Ishikawa (cell line): ENCODE data around the gene SLC6A19.

ENCODE experiments used
- CEBPB ChIP-seq: IDR thresholded peaks from 2 replicates; pipeline ENCODE4 v1.6.1; 2012
- EP300 ChIP-seq: IDR thresholded peaks from 2 replicates; pipeline ENCODE4 v1.6.1; 2012; ENCODE audit warnings: borderline replicate concordance
- FOXM1 ChIP-seq: IDR thresholded peaks from 2 replicates; pipeline ENCODE4 v1.6.1; 2012; ENCODE audit warnings: low read depth, borderline replicate concordance
- MAX ChIP-seq: IDR thresholded peaks from 2 replicates; pipeline ENCODE4 v1.6.1; 2012
- NFIC ChIP-seq: IDR thresholded peaks from 2 replicates; pipeline ENCODE4 v1.6.1; 2012
- REST ChIP-seq: IDR thresholded peaks from 2 replicates; pipeline ENCODE4 v1.6.1; 2012; ENCODE audit warnings: low read depth, mild to moderate bottlenecking
- TAF1 ChIP-seq: IDR thresholded peaks from 2 replicates; pipeline ENCODE4 v1.6.1; 2012; ENCODE audit warnings: low read depth, mild to moderate bottlenecking
- TCF12 ChIP-seq: IDR thresholded peaks from 2 replicates; pipeline ENCODE4 v1.6.1; 2012; ENCODE audit warnings: low read depth
- YY1 ChIP-seq: IDR thresholded peaks from 2 replicates; pipeline ENCODE4 v1.6.1; 2012; ENCODE audit warnings: low read depth

- no peak for TF ChIP-seq MAX
- TF ChIP-seq TAF1: no peak
- TF ChIP-seq YY1: no peak
- TF ChIP-seq TCF12: no peak
- no peak for TF ChIP-seq EP300
- TF ChIP-seq REST: no peak
- TF ChIP-seq NFIC: no peak
- TF ChIP-seq CEBPB: no peak
- TF ChIP-seq FOXM1: no peak
These were observed 22.6 kb upstream of the SLC6A19 start for GRCh38 chr5:1178529-1179382.
